Measurements from ENCODE around the gene TBCC. TPM values are rescaled to one million over a fixed set of nuclear protein-coding genes. Genes with fewer than 3 reads are reported as not detected.

TBCC gene
- total RNA-seq, 1 donor from 2014 or later = 33.2 TPM

DNA sequence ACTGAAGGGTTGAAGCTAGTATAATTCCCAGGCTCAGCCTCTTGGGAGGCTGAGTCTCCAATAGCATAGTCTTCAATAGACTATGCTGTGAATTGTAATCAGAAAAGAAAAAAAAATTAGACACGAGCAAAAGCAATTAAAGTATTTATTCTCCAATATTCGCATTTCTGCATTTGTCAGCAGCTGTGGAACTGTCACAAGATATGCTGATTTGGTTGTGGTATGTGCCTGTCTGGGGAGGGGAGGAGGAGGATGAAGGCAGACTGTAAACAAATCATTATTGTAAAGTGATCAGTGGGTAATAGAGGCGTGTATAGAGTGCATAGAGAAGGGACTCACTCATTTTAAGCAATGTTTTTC is 25.8 kb upstream of the TBCC start:
- no peak for DNase-seq (ENCODE audit: low read depth, low spot score)

- no peak for DNase-seq (ENCODE audit: low read depth, low spot score)
Observed at GRCh38 chr6:42769836-42770235, 23.9 kb upstream of the TBCC start.

GRCh38 chr6:42769051-42769450 is 23.1 kb upstream of the TBCC start:
- no peak for DNase-seq (ENCODE audit: low read depth, low spot score)

DNA sequence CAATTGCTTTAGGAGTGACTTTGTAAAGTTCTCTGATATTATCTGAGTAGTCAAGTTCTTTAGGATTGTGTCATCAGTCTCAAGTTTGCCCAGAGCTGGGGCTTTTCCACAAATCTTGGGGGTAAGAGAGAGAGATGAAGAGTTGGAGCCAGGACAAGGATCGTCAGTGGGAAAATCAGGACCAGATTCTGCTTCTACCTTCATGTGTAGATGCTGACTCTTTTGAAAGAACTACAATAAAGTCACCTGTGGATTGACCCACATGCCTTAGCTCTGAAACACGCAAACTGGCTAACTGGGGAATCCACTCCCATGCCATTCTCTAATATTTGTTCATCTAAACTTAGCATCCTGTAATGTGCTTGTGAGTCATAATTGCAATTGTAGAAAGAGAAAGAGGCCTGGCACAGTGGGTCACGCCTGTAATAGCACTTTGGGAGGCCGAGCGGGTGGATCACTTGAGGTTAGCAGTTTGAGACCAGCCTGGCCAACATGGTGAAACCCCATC is 20.3 kb upstream of the TBCC start:
- DNase-seq (ENCODE audit: low read depth, low spot score) = no peak

DNA sequence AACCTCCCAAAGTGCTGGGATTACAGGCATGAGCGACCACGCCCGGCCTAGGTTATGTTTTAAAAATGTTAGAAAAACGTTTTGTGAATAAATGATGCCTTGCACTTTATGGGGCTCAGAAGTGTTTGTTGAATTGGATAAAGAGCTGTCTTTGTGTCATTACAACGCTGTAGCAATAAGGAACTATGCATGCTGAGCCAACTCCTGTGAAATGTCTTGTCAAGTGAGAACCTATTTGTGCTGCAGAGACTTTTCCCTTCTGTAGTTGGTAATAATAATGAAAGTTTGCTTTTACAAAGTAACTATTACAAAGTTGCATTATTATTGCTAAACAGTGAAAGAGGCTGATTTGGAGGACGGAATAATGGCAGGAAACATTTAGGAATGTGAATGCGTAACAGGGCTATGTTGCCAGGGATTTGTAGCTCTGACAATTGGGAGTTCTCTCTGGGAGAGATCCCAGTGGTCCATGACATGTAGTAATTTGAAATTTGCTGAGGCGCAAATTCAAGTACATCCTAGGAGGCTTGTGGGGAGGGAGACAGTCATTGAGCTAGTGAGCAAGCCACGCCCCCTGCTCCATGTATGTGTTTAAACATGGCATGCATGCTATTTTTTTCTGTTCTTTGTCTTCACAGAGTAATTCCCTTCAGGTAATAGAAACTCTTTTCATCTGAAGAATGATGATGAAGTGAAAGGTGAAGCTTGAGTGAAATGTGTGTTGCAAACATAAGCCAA is 19.2 kb upstream of the TBCC start:
- no peak for DNase-seq (ENCODE audit: low read depth, low spot score)

DNA sequence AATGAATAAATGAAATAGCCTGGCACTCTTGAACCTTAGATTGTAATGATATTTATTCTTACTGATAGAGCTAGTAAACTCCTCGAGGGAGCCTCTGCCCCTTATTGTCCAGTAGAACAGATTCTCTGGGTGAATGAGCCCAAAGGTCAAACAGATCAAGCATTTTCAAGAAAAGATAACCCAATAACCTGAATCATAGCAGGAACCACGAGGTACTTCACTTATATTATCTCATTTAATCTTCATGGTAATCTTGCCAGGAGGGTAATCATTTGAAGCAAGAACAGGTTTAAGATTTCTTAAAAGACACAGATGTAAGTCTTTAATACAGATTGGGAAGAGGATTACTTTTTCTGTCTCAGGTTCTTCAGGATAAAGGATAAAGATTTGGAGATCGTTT is 17.0 kb upstream of the TBCC start:
- DNase-seq (ENCODE audit: low read depth, low spot score) = no peak

DNA sequence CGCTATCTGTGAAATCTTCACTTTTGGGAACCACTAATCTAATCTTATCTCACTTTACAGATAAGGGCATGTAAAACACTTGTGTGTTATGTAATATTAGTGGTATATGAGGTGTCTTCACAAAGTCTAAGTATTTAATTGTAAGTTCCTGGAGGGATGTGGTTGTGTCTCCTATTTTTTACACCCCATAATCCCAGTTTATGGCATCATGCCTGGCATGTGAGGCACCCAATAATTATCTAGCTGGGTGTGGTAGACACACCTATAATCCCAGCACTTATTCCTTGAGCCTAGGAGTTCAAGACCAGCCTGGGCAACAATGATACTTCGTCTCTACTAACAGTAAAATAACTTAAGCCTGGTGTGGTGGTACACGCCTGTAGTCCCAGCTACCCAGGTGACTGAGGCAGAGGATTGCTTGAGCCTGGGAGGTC is 16.5 kb upstream of the TBCC start:
- DNase-seq (ENCODE audit: low read depth, low spot score) = no peak

- no peak for DNase-seq (ENCODE audit: low read depth, low spot score)
Observed at GRCh38 chr6:42761287-42762067, 15.6 kb upstream of the TBCC start.

DNA sequence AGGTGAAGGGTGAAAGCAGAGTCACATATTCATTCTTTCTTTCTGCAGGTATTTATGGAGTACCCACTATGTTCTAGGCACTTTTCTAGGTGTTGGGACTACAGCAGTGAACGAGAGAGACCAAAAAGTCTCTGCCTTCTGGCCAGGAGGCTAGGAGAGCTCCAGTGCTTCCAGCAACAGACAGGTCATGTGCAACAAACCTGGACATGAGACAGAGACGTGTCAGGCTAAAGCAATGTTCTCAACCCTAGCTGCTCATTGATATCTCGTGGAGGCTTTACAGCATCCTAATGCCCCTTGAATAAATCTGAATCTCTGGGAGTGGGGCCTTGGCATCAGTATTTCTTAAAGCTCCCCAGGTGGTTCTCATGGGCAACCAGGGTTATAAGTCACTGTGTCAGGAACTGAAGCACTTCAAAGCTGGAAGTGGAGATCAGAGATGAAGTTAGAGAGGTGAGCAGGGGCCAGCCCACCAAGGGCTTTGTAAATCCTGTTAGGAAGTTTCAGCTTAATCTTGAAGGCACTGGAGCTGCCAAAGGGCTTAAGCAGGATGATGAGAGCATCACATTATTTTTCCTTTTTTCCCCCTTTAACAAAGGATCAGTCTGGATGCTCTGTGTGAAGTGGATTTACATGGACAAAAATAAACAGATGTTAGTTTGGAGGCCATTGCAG is 13.0 kb upstream of the TBCC start:
- DNase-seq (ENCODE audit: low read depth, low spot score) = no peak

- DNase-seq (ENCODE audit: low read depth, low spot score) = no peak
Observed at GRCh38 chr6:42756722-42757121, 10.8 kb upstream of the TBCC start.

GRCh38 chr6:42754759-42755158 is 8.9 kb upstream of the TBCC start:
- DNase-seq (ENCODE audit: low read depth, low spot score) = no peak

DNA sequence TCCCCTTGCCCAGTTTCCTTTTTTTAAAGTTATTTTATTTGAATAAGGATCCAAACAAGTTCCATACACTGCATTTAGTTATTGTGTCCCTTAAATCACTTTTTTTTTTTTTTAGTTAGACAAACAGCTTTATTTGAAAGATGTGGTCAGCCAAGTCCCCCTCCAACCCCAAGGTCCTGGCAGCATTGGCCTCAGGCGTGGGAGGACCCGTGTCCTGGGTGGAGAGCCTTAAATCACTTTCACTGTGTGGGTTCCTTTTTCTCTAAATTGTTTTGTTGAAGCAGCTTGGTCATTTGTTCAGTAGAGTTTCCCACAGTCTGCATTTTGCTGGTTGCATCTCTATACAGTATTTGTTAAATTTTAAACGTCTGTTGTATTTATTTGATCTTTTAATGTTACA is 5.2 kb upstream of the TBCC start:
- no peak for DNase-seq (ENCODE audit: low read depth, low spot score)

- DNase-seq (ENCODE audit: low read depth, low spot score) = no peak
Observed at GRCh38 chr6:42748203-42748898, 2.4 kb upstream of the TBCC start.

DNA sequence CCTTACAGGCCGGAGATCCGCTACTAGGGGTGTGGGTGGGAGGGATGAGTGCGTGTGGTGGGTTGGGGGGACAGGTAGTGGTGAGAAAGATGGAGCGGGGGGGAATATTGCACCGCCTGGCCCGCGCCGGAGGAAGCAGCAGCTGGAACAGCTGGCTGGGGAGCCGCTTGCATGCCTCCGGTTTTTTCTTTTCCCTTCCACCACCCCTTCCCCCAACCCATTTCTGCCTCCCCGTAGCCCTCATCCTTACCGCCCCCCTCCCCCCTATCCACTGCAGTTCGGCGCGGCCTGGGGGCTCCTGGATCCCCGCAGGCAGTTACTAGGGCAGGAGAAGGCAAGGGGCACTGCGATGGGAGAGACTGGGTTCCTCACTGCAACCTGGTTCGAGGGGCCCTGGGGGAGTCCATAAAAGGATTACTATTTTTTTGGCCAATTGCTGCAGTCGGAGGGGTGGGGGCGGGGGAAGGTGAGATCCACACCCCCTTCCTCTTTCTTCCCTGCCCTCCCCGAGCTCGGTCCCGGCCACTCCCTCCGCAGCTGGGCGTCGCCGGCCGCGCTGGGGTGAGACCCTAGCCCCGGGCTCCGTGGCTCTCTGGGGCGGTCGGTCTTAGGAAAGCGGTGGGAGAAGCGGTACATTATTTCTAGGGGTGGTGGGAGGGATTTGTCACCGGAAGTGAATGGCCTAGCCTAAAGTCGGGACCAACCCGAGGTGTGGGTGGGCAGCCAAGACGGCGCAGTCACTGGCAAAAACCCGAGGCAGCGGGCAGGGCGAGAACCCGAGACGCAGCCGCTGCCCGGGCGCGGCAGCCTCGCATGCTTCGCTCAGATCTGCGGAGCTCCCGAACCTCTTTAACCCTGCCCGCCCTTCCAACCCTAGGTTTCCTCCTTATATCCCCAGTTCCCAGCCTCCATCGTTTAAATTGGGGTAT is 824 bp upstream of the TBCC start:
- DNase-seq (ENCODE audit: low read depth, low spot score) = peak; percentile 70

GRCh38 chr6:42745083-42745639 is 742 bp downstream of the TBCC start:
- DNase-seq (ENCODE audit: low read depth, low spot score) = no peak

GRCh38 chr6:42744351-42744893 is 1.5 kb downstream of the TBCC start:
- no peak for DNase-seq (ENCODE audit: low read depth, low spot score)

DNA sequence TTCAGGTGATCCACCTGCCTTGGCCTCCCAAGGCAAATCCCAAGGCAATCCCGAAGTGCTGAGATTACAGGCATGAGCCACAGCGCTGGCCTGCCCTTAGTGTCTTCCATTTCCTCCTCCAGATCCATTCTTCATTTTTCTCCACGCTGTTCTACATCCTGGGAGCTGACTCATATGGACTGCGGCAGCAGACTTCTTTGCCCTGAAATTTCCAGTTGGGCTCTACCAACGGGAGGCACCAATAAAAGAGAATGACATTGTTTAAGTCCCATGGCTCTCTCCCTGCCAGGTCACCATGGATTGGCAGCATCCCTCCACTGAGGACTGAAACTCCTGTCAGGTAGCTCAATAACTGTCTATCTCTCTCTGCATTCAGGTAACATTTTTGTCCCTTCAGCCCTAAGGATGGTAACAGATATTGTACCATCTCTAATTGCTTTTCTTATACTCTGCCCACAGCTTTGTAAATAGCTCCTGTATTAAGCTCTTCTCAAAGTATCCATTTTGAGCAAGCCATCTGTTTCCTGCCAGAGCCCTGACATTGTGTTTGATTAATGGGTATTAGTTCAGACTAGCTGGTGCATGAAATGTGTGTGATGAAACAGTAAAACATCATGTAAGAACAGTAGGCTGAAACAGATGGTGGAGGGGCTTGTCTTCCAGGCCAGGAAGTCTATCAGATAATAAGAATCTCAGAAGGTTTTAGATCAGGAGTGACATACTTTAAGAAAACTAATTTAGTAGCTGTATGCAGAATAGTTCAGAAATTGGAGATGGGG is 3.6 kb downstream of the TBCC start:
- peak; percentile 66 for DNase-seq (ENCODE audit: low read depth, low spot score)

GRCh38 chr6:42740725-42741124 is 5.2 kb downstream of the TBCC start:
- no peak for DNase-seq (ENCODE audit: low read depth, low spot score)

- no peak for DNase-seq (ENCODE audit: low read depth, low spot score)
Observed at GRCh38 chr6:42735976-42736375, 9.9 kb downstream of the TBCC start.
